ENCODE measurements around the gene CAD. TPM values are rescaled to one million over a fixed set of nuclear protein-coding genes. Genes with fewer than 3 reads are reported as not detected.

Gene CAD
- total RNA-seq, 4 donors from 2014 or later: 21.2 to 42.9 (median 36.7) TPM

- Histone ChIP-seq H3K4me3 (no peak overlapping the region), H3K36me3 (no peaks in the 10 kb centered on the region), H3K4me1 (peaks cover 0 to 5% (median 0%) of the 10 kb centered on the region in 4 donors), H3K27me3 (no peaks in the 10 kb centered on the region), H3K9me3 (no peaks in the 10 kb centered on the region), H3K27ac (no peak overlapping the region)
- TF ChIP-seq POLR2A (IDR thresholded peaks at IDR 0.05) (no peak), CTCF (IDR thresholded peaks at IDR 0.05) (peak in 5 of 6 experiments; percentile 16 to 59 (median 53))
- DNase-seq: peak in 2 of 3 donors; percentile 65 to 66
Observed at GRCh38 chr2:27249891-27250651, 32.9 kb downstream of the CAD start.

GRCh38 chr2:27250652-27251379 lies 33.6 kb downstream of the CAD start:
- no peaks in the 10 kb centered on the region for H3K9me3 ChIP-seq
- no peaks in the 10 kb centered on the region for H3K27me3 ChIP-seq
- H3K4me3 ChIP-seq: no peak overlapping the region
- H3K4me1 ChIP-seq: peaks cover 0 to 5% (median 0%) of the 10 kb centered on the region in 4 donors
- TF ChIP-seq CTCF (IDR thresholded peaks at IDR 0.05): no peak
- H3K27ac ChIP-seq: no peak overlapping the region
- peak in 1 of 3 donors; percentile 19 for DNase-seq
- H3K36me3 ChIP-seq: no peaks in the 10 kb centered on the region

- DNase-seq: no peak
- no peaks in the 10 kb centered on the region for H3K27me3 ChIP-seq
- H3K4me1 ChIP-seq: peaks cover 0 to 5% (median 0%) of the 10 kb centered on the region in 4 donors
- no peak overlapping the region for H3K27ac ChIP-seq
- no peaks in the 10 kb centered on the region for H3K9me3 ChIP-seq
- no peak overlapping the region for H3K4me3 ChIP-seq
- no peaks in the 10 kb centered on the region for H3K36me3 ChIP-seq
- no peak for TF ChIP-seq CTCF (IDR thresholded peaks at IDR 0.05)
- TF ChIP-seq POLR2A (IDR thresholded peaks at IDR 0.05): no peak
Observed at GRCh38 chr2:27251766-27252165, 34.6 kb downstream of the CAD start.

GRCh38 chr2:27255187-27255586 lies 38.0 kb downstream of the CAD start:
- H3K27ac ChIP-seq: no peak overlapping the region

GRCh38 chr2:27255660-27256059 lies 38.5 kb downstream of the CAD start:
- no peak for DNase-seq
- Histone ChIP-seq H3K36me3 (no peaks in the 10 kb centered on the region), H3K4me3 (no peak overlapping the region), H3K27ac (no peak overlapping the region), H3K27me3 (no peaks in the 10 kb centered on the region), H3K4me1 (no peaks in the 10 kb centered on the region), H3K9me3 (no peaks in the 10 kb centered on the region)
- TF ChIP-seq CTCF (IDR thresholded peaks at IDR 0.05) (no peak), POLR2A (IDR thresholded peaks at IDR 0.05) (no peak)

More at GRCh38 chr2:27255187-27255586, 38.0 kb downstream of the CAD start:
- no peak for DNase-seq
- TF ChIP-seq CTCF (IDR thresholded peaks at IDR 0.05) (no peak), POLR2A (IDR thresholded peaks at IDR 0.05) (no peak)
- Histone ChIP-seq H3K27me3 (no peaks in the 10 kb centered on the region), H3K9me3 (no peaks in the 10 kb centered on the region), H3K4me1 (peaks cover 0 to 3% (median 0%) of the 10 kb centered on the region in 4 donors), H3K36me3 (no peaks in the 10 kb centered on the region), H3K4me3 (no peak overlapping the region)

Measured in Peyer's patch (tissue), 4 donors.